ENCODE data around the gene ROR2. TPM values are rescaled to one million over a fixed set of nuclear protein-coding genes. Genes with fewer than 3 reads are reported as not detected.

The ROR2 gene
- total and polyA plus RNA-seq, 5 donors: 20.1 to 38.9 (median 35.3) TPM

GRCh38 chr9:91766315-91767069 is 183.5 kb downstream of the ROR2 start:
- Histone ChIP-seq H3K9me3 (ENCODE audit: control insufficient read depth, low read length) (no peaks in the 10 kb centered on the region), H3K27ac (ENCODE audit: low read length) (no peak overlapping the region), H3K27me3 (ENCODE audit: control insufficient read depth, insufficient read depth) (no peaks in the 10 kb centered on the region), H3K4me1 (ENCODE audit: control insufficient read depth, insufficient read depth, low read length) (peaks cover 3% of the 10 kb centered on the region), H3K4me3 (ENCODE audit: low read length) (no peak overlapping the region)
- DNase-seq (no peak), ATAC-seq (no peak)
- intact Hi-C loops (cut with DNase I): no loop called here
- 73% methylated on average over 8 of the region's 8 CpGs for WGBS

DNA sequence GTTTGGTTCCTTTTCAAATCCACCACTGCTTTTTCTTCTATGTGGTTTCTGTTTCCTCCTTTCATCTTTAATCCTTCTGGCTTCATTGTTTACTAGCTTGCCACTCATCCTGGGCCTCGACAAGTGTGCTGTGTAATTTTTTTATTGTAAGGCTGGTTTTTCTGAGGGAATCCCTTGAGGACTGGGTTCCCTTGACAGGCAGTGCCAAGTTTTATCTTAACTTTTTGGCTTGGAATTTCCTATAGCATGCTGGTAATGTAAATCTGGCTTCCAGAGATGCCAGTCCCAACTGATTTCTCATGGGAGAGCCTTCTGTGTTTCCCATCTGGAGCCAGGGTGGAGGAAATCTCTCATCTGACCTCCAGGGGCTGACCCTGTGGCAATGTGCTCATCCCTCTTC is 184.7 kb downstream of the ROR2 start:
- Histone ChIP-seq H3K27ac (ENCODE audit: low read length) (no peak overlapping the region), H3K27me3 (ENCODE audit: control insufficient read depth, insufficient read depth) (no peaks in the 10 kb centered on the region), H3K4me3 (ENCODE audit: low read length) (no peak overlapping the region), H3K4me1 (ENCODE audit: control insufficient read depth, insufficient read depth, low read length) (peaks cover 1% of the 10 kb centered on the region), H3K9me3 (ENCODE audit: control insufficient read depth, low read length) (no peaks in the 10 kb centered on the region)
- 59% methylated on average over 1 of the region's 1 CpG for WGBS
- ATAC-seq (no peak), DNase-seq (no peak)
- intact Hi-C loops (cut with DNase I): no loop called here

DNA sequence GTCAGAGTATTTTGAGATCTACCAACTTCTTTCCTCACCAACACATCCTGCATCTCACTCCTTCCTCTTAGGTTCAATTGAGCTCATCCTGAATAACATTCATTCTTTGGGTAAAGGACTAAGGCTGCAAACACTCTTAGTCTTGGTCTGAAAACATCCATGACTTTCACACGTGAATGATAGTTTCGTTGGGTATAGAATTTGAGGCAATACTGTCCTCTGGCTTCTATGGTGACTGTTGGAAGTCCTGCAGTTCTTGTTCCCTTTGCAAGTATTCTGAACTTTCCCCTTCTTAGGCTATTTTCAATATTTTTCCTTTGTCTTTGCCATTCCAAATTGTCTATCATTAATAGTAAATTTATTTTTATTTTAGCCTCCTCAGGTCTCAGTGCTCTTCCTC is 185.4 kb downstream of the ROR2 start:
- WGBS: 82% methylated on average over 2 of the region's 2 CpGs
- DNase-seq (no peak), ATAC-seq (no peak)
- no peak overlapping the region for H3K27ac ChIP-seq (ENCODE audit: low read length)
- H3K4me1 ChIP-seq (ENCODE audit: control insufficient read depth, insufficient read depth, low read length): no peaks in the 10 kb centered on the region
- no peaks in the 10 kb centered on the region for H3K9me3 ChIP-seq (ENCODE audit: control insufficient read depth, low read length)
- no peaks in the 10 kb centered on the region for H3K27me3 ChIP-seq (ENCODE audit: control insufficient read depth, insufficient read depth)
- H3K4me3 ChIP-seq (ENCODE audit: low read length): no peak overlapping the region
- intact Hi-C loops (cut with DNase I): no loop called here

- 93% methylated on average over 4 of the region's 4 CpGs for WGBS
- Histone ChIP-seq H3K4me1 (ENCODE audit: control insufficient read depth, insufficient read depth, low read length) (peaks cover 2% of the 10 kb centered on the region), H3K4me3 (ENCODE audit: low read length) (no peak overlapping the region), H3K27me3 (ENCODE audit: control insufficient read depth, insufficient read depth) (no peaks in the 10 kb centered on the region), H3K9me3 (ENCODE audit: control insufficient read depth, low read length) (no peaks in the 10 kb centered on the region), H3K27ac (ENCODE audit: low read length) (no peak overlapping the region)
- DNase-seq (no peak), ATAC-seq (no peak)
- intact Hi-C loops (cut with DNase I): no loop called here
Observed at GRCh38 chr9:91761362-91761761, 188.7 kb downstream of the ROR2 start.

DNA sequence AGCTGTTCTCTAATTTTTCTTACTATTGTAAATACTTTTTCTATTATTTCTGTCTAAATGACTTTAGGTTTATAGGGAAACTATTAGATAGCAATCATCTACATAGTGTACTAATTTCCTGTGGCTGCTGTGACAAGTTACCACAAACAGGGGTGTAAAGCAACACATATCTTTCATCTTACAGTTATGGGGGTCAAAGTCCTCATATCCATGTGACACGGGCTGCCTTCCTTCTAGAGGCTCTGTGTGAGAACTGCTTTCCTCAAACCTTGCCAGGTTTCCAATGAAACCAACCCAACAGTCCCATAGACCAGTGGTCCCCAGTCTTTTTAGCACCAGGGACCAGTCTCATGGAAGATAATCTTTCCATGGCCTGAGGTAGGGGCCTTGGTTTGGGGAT is 189.1 kb downstream of the ROR2 start:
- Histone ChIP-seq H3K4me3 (ENCODE audit: low read length) (no peak overlapping the region), H3K4me1 (ENCODE audit: control insufficient read depth, insufficient read depth, low read length) (peaks cover 2% of the 10 kb centered on the region), H3K27ac (ENCODE audit: low read length) (no peak overlapping the region), H3K27me3 (ENCODE audit: control insufficient read depth, insufficient read depth) (no peaks in the 10 kb centered on the region), H3K9me3 (ENCODE audit: control insufficient read depth, low read length) (no peaks in the 10 kb centered on the region)
- intact Hi-C loops (cut with DNase I): no loop called here
- WGBS: 74% methylated on average over 1 of the region's 1 CpG
- no peak for DNase-seq
- ATAC-seq: no peak

GRCh38 chr9:91758491-91758981 is 191.5 kb downstream of the ROR2 start:
- peak in 2 of 3 donors; percentile 61 to 76 for DNase-seq
- Histone ChIP-seq H3K4me1 (ENCODE audit: control insufficient read depth, insufficient read depth, low read length) (peaks cover 2% of the 10 kb centered on the region), H3K4me3 (ENCODE audit: low read length) (no peak overlapping the region), H3K27ac (ENCODE audit: low read length) (no peak overlapping the region), H3K27me3 (ENCODE audit: control insufficient read depth, insufficient read depth) (no peaks in the 10 kb centered on the region), H3K9me3 (ENCODE audit: control insufficient read depth, low read length) (no peaks in the 10 kb centered on the region)
- intact Hi-C loops (cut with DNase I): no loop called here
- 53% methylated on average over 5 of the region's 5 CpGs for WGBS
- ATAC-seq: peak; percentile 34 to 64

- no peak overlapping the region for H3K27ac ChIP-seq (ENCODE audit: low read length)
- H3K4me1 ChIP-seq (ENCODE audit: control insufficient read depth, insufficient read depth, low read length): peaks cover 2% of the 10 kb centered on the region
- DNase-seq (no peak), ATAC-seq (no peak)
- H3K9me3 ChIP-seq (ENCODE audit: control insufficient read depth, low read length): no peaks in the 10 kb centered on the region
- WGBS: 76% methylated on average over 4 of the region's 4 CpGs
- no peak overlapping the region for H3K4me3 ChIP-seq (ENCODE audit: low read length)
- H3K27me3 ChIP-seq (ENCODE audit: control insufficient read depth, insufficient read depth): no peaks in the 10 kb centered on the region
- intact Hi-C loops (cut with DNase I): no loop called here
Observed at GRCh38 chr9:91757782-91758181, 192.2 kb downstream of the ROR2 start.

DNA sequence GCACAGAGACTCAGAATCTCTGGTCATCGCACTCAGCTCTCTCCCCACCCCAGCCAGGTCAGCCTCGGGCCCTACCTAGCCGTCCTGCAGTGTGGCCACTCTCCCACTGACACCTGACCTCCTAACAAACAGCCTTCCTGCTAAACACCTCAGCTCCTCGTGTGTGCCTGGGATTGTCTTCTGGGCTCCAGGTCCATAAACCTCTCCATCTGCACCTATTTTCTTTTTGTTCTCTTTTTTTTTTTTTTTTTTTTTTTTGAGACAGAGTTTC is 193.6 kb downstream of the ROR2 start:
- 84% methylated on average over 4 of the region's 4 CpGs for WGBS
- ATAC-seq (no peak), DNase-seq (no peak)
- Histone ChIP-seq H3K4me1 (ENCODE audit: control insufficient read depth, insufficient read depth, low read length) (peaks cover 2% of the 10 kb centered on the region), H3K27me3 (ENCODE audit: control insufficient read depth, insufficient read depth) (no peaks in the 10 kb centered on the region), H3K27ac (ENCODE audit: low read length) (no peak overlapping the region), H3K9me3 (ENCODE audit: control insufficient read depth, low read length) (no peaks in the 10 kb centered on the region), H3K4me3 (ENCODE audit: low read length) (no peak overlapping the region)
- intact Hi-C loops (cut with DNase I): no loop called here

DNA sequence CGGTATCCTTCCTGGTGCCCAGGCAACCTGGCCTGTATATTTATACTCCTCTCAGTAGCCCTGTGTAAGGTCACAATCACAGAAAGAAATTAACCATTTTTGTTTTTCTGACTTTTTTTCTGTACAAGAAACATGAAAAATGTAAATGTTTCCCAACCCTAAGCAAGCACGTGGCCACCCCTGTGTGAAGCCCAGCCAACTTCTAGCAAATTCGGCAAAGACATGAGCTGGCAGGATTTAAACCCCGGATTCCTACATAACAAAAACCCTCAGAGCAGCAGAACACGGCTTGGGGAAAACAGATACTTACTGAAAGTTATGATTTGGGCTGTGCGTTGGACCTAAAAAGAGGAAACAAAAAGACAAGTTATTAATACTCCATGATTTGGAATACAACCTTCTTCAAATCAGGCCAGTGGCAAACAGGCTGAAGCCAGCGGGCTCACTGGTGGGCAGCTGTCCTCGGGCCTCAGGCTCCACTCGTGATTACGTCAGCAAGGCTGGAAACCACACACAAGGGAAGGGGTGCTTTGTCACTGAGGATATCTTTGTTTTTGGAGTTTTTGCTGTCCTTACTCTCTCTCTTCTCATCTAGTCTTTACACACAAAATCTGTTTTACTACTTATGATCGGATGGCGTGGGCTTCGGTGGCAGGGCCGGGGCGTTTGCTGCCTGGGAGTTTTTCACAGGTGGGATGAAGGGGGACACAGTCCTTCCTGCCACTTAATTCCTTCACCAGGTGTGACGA is 194.1 kb downstream of the ROR2 start:
- Histone ChIP-seq H3K27ac (ENCODE audit: low read length) (no peak overlapping the region), H3K4me1 (ENCODE audit: control insufficient read depth, insufficient read depth, low read length) (peaks cover 2% of the 10 kb centered on the region), H3K27me3 (ENCODE audit: control insufficient read depth, insufficient read depth) (no peaks in the 10 kb centered on the region), H3K9me3 (ENCODE audit: control insufficient read depth, low read length) (no peaks in the 10 kb centered on the region), H3K4me3 (ENCODE audit: low read length) (no peak overlapping the region)
- intact Hi-C loops (cut with DNase I): no loop called here
- ATAC-seq (no peak), DNase-seq (no peak)
- WGBS: 82% methylated on average over 16 of the region's 16 CpGs

DNA sequence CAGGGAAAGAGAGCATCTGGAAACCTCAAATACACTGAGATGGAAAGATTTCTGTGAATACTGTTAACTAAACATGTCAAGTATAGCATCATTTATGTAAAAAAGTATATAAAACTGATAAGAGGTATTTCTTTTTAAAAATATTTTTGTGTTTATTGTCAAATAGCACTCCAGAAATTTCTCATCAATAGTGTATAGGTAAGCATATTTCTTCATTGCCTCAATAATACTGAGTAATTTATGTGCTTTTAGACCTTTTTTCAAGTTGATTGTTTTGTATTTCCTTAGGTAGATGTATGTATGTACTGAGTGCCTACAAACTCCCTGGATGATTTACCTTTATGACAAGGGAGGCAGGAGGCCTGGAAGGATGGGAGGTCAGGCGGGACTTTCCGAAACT is 196.3 kb downstream of the ROR2 start:
- no peak overlapping the region for H3K27ac ChIP-seq (ENCODE audit: low read length)
- WGBS: 48% methylated on average over 2 of the region's 2 CpGs
- H3K4me3 ChIP-seq (ENCODE audit: low read length): no peak overlapping the region
- intact Hi-C loops (cut with DNase I): no loop called here
- H3K9me3 ChIP-seq (ENCODE audit: control insufficient read depth, low read length): no peaks in the 10 kb centered on the region
- ATAC-seq: no peak
- DNase-seq: no peak
- no peaks in the 10 kb centered on the region for H3K27me3 ChIP-seq (ENCODE audit: control insufficient read depth, insufficient read depth)
- H3K4me1 ChIP-seq (ENCODE audit: control insufficient read depth, insufficient read depth, low read length): peaks cover 2% of the 10 kb centered on the region

DNA sequence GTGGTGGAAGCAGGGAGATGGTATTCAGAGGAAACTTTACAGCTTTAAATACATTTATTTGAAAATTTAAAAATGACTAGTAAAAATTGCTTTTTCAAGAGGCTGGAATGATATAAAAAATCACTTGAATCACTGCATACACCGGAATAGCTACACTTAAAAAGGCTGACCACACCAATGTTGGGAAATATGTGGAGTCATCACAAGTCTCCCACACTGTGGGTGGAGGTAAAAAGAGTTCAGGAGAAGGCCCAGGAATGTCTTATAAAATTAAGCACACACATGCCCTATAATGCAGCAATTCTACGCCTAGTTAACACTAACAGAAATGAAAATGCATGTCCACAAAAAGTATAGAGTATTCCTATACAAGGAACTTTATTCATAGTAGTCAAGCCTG is 198.1 kb downstream of the ROR2 start:
- Histone ChIP-seq H3K27me3 (ENCODE audit: control insufficient read depth, insufficient read depth) (no peaks in the 10 kb centered on the region), H3K4me3 (ENCODE audit: low read length) (no peak overlapping the region), H3K27ac (ENCODE audit: low read length) (no peak overlapping the region), H3K4me1 (ENCODE audit: control insufficient read depth, insufficient read depth, low read length) (no peaks in the 10 kb centered on the region), H3K9me3 (ENCODE audit: control insufficient read depth, low read length) (no peaks in the 10 kb centered on the region)
- DNase-seq (no peak), ATAC-seq (no peak)
- intact Hi-C loops (cut with DNase I): no loop called here
- WGBS: 85% methylated on average over 2 of the region's 2 CpGs
